ENCODE results near the gene STK39.

DNA sequence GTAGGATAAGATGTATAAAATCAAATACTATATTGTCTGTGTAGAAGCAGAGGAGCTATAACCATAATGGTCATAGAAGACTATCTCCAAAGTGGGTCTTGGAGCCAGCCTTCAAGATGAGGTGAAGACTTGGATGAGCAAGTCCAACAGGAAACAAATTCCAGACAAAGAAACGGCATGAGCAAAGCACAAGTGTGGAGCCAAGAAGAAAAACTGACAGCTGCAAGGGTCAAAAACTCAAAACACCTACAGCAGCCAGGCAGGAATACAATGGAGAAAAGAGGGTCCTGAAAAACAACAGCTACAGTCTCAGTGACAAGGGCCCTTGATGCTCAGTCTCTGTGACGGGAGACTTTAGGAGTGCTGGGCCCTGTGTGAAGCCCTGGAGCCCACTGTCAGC is 102.4 kb downstream of the STK39 start:
- TF ChIP-seq EZH2 (IDR thresholded peaks at IDR 0.05; ENCODE audit: borderline replicate concordance, insufficient read depth, low read depth, low read length, poor library complexity, severe bottlenecking), result no peak
- TF ChIP-seq, protein P1, sequence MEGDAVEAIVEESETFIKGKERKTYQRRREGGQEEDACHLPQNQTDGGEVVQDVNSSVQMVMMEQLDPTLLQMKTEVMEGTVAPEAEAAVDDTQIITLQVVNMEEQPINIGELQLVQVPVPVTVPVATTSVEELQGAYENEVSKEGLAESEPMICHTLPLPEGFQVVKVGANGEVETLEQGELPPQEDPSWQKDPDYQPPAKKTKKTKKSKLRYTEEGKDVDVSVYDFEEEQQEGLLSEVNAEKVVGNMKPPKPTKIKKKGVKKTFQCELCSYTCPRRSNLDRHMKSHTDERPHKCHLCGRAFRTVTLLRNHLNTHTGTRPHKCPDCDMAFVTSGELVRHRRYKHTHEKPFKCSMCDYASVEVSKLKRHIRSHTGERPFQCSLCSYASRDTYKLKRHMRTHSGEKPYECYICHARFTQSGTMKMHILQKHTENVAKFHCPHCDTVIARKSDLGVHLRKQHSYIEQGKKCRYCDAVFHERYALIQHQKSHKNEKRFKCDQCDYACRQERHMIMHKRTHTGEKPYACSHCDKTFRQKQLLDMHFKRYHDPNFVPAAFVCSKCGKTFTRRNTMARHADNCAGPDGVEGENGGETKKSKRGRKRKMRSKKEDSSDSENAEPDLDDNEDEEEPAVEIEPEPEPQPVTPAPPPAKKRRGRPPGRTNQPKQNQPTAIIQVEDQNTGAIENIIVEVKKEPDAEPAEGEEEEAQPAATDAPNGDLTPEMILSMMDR (IDR thresholded peaks at IDR 0.05), result no peak

Data from B cell (primary cell).